Neural crest cell (in vitro differentiated cells): ENCODE measurements around the gene TNIK. TPM values are rescaled to one million over a fixed set of nuclear protein-coding genes. Genes with fewer than 3 reads are reported as not detected.

Experiments
- DNase-seq: peaks from one replicate; pipeline ENCODE4 v3.0.0; 2021; ENCODE audit warnings: low read depth, mixed read lengths, low spot score
- H3K27ac Mint-ChIP-seq: one replicate; pipeline ENCODE4 v1.8.0; 2021; ENCODE audit warnings: mild to moderate bottlenecking, mixed read lengths; ENCODE audit not compliant: unreplicated experiment
- H3K27me3 Mint-ChIP-seq: 2 replicates; pipeline ENCODE4 v1.8.0; 2021; ENCODE audit warnings: low read depth, mild to moderate bottlenecking, mixed read lengths
- H3K36me3 Mint-ChIP-seq: 2 replicates; pipeline ENCODE4 v1.8.0; 2021; ENCODE audit warnings: low read depth, mild to moderate bottlenecking, mixed read lengths
- H3K4me1 Mint-ChIP-seq: 2 replicates; pipeline ENCODE4 v1.8.0; 2021; ENCODE audit warnings: mixed read lengths
- H3K4me3 Mint-ChIP-seq: one replicate; pipeline ENCODE4 v1.8.0; 2021; ENCODE audit warnings: mild to moderate bottlenecking, mixed read lengths
- H3K9me3 Mint-ChIP-seq: 2 replicates; pipeline ENCODE4 v1.8.0; 2021; ENCODE audit warnings: mixed read lengths
- total RNA-seq: library from RNA; stranded (reverse); gene quantifications from 2 replicates; pipeline ENCODE4 v1.2.1, GENCODE V29; 2021
- TF ChIP-seq, protein P1 (sequence below): fragments of 200-600 bp; sonication (generic); conservative IDR thresholded peaks from 2 replicates; pipeline ENCODE4 v1.5.0; 2021; ENCODE audit warnings: antibody characterized with exemption, mild to moderate bottlenecking

TNIK gene
- total RNA-seq, 1 donor from 2014 or later: 32.3 TPM

DNA sequence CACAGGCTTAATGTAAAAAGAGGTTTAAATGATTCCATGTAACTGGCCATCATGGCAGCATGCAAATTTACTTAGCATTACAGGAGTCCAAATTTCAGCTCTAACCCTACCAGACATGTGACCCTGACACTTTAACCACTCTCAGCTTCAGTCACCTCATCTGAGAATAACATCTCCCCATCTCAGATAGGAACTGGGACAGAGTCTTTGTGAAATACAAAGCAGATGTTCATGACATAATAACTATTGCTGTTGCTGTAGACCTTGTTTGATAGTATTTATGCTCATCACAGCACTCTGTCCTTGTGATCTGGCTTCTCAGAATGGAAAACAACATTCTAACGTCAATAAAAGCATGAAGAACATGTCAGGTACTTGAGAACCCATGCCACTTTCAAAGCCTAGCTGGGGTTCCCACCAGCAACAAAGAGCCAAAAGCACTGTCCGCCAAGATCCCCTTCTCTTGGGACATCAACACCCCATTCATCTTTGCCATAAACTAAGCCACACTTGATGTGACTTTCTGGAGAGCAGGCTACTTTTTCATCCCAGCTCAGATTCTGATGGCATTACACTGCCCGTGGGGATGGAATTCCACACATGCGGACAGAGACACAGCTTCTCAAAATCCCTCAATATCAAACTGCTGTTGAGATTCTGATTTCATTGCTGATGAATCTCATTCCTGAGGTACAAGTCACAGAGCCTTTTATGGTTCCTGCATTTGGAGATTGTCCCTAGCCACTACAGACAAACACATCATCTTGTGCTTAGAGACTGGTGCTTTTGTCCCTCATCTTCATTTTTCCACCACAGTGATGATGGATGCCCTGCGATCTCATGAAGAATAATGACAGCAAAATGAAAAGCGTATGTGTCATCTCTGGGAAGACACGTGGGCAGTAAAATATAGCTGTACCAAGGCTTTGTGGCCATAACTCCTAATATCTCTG lies 202.7 kb downstream of the TNIK start:
- Mint-ChIP-seq H3K4me1 (peaks cover 28% of the 10 kb centered on the region), H3K27ac (no peak overlapping the region), H3K27me3 (no peaks in the 10 kb centered on the region), H3K36me3 (no peaks in the 10 kb centered on the region), H3K4me3 (no peak overlapping the region), H3K9me3 (peaks cover 7% of the 10 kb centered on the region)
- TF ChIP-seq, protein P1, sequence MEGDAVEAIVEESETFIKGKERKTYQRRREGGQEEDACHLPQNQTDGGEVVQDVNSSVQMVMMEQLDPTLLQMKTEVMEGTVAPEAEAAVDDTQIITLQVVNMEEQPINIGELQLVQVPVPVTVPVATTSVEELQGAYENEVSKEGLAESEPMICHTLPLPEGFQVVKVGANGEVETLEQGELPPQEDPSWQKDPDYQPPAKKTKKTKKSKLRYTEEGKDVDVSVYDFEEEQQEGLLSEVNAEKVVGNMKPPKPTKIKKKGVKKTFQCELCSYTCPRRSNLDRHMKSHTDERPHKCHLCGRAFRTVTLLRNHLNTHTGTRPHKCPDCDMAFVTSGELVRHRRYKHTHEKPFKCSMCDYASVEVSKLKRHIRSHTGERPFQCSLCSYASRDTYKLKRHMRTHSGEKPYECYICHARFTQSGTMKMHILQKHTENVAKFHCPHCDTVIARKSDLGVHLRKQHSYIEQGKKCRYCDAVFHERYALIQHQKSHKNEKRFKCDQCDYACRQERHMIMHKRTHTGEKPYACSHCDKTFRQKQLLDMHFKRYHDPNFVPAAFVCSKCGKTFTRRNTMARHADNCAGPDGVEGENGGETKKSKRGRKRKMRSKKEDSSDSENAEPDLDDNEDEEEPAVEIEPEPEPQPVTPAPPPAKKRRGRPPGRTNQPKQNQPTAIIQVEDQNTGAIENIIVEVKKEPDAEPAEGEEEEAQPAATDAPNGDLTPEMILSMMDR: no peak
- no peak for DNase-seq

DNA sequence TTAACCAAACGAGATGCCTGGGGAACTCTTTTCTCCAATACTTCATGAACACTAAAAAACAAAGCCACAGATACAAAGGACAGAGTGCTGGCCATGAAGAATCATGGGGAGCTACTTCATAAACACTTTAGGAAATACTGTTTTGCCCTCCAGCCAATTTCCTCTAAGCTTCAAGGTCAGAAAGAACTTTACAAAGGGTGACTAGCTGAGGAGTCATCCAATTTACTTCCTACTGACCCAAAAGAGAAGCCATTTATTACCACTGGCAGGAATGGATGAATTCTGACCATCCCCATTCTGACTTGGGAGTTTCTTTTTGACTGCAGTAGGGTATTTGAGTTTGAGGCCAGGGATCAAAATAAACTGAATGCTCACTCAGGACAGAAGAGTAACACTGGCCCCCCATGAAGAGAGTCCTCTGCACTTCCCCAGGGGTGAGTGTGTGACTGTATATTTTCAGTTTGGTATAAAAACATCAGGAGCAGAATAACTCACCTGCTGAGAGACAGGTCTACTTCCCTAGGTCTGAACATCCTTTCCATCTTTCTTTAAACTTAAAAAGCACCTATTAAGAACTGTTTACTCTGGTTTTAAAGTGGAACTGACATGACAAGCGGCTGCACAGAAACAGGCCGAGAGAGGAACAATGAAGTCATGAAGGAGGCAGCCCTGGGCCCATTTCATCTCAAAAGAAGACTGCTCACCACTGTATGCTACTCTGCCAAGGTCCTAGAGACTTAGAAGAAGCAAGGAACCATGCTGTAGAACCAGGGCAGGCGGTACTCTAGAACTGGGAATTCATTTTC lies 203.6 kb downstream of the TNIK start:
- no peaks in the 10 kb centered on the region for H3K27me3 Mint-ChIP-seq
- peak overlapping the region; percentile 70 for H3K27ac Mint-ChIP-seq
- peaks cover 7% of the 10 kb centered on the region for H3K9me3 Mint-ChIP-seq
- H3K4me3 Mint-ChIP-seq: no peak overlapping the region
- TF ChIP-seq, protein P1: no peak
- peaks cover 27% of the 10 kb centered on the region for H3K4me1 Mint-ChIP-seq
- no peak for DNase-seq
- no peaks in the 10 kb centered on the region for H3K36me3 Mint-ChIP-seq

DNA sequence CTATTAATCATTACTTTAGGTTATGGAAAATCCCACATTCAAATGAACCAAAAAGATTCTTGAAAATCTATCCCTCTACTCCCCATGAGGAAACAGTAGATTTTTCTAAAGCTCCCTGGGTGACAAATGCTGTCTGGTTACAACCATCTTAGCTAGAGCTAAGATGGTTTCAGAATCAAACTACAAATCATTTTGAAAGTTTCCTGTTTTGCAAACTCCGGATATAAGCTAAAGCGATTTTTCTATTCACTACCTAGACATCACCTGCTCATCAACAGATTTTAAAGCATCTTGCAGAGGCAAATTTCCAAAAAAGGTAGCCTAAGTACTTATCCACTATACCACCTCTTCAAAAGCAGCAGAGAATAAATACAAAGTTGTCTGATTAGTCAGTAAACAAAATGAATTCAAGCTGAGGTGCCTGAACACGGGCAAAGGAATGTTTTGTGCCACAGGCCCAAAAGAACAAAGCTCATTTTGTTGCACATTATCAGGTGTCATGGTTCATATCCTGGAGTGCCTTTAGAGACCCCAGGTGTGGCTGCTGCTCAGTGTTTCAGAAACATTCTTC lies 204.9 kb downstream of the TNIK start:
- H3K9me3 Mint-ChIP-seq: peaks cover 3% of the 10 kb centered on the region
- no peaks in the 10 kb centered on the region for H3K36me3 Mint-ChIP-seq
- H3K4me1 Mint-ChIP-seq: peaks cover 19% of the 10 kb centered on the region
- H3K27ac Mint-ChIP-seq: no peak overlapping the region
- no peak overlapping the region for H3K4me3 Mint-ChIP-seq
- TF ChIP-seq, protein P1: no peak
- DNase-seq: no peak
- no peaks in the 10 kb centered on the region for H3K27me3 Mint-ChIP-seq

DNA sequence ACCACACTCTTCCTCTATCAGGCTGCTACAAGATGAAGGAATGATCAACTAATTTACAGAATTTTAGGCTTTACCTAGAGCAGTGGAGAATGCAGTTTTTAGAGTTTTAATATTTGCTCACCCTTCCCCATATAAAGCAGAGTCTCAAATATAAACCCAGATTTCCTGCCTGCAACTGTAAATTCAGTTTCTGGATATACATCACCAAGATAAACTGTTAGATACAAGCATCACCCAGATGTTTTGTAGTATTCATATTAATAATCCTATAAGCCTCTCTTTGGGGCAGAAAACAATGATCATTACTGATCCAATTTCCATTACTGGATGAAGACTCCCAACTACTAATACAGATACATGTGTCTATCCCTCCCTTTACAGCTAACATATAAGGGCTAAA lies 205.9 kb downstream of the TNIK start:
- TF ChIP-seq, protein P1: no peak
- no peak for DNase-seq
- Mint-ChIP-seq H3K27ac (no peak overlapping the region), H3K27me3 (no peaks in the 10 kb centered on the region), H3K9me3 (peaks cover 3% of the 10 kb centered on the region), H3K4me1 (peaks cover 19% of the 10 kb centered on the region), H3K4me3 (no peak overlapping the region), H3K36me3 (no peaks in the 10 kb centered on the region)

DNA sequence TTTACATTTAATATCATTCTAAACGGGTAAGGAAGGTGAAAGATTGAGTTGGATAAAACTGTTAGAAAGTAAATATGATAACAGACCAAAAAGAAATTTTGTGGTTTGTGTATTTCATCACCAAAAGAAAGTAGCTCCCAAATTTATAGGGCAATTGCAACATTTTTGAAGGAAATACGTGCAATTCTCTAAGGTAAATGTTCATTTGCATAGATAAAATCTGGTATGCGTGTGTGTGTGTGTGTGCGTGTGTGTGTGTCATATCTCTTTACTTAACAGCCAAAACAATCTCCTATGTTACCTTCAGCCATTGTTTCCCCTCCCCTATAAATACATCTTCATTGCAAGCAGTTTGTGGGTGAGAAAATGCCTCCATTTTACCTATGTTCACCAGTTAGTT lies 208.4 kb downstream of the TNIK start:
- Mint-ChIP-seq H3K27ac (no peak overlapping the region), H3K4me1 (peaks cover 14% of the 10 kb centered on the region), H3K36me3 (no peaks in the 10 kb centered on the region), H3K9me3 (peaks cover 3% of the 10 kb centered on the region), H3K27me3 (no peaks in the 10 kb centered on the region), H3K4me3 (no peak overlapping the region)
- TF ChIP-seq, protein P1: no peak
- DNase-seq: no peak
